Pulmonary artery endothelial cell (primary cell): ENCODE results near the gene PCNX3. TPM values are rescaled to one million over a fixed set of nuclear protein-coding genes. Genes with fewer than 3 reads are reported as not detected.

ENCODE experiments used
- DNase-seq: peaks from one replicate; pipeline ENCODE4 v3.0.0-alpha.2; 2011; ENCODE audit warnings: low read depth, low spot score
- total RNA-seq: library from RNA; depleted of rRNA; stranded (reverse); fragments of >200 nt; gene quantifications from 2 replicates; pipeline ENCODE4 v1.2.3, GENCODE V29; 2014

PCNX3 gene
- total RNA-seq, 1 donor from 2014 or later = 14.3 TPM

GRCh38 chr11:65639623-65640482 lies 24.3 kb downstream of the PCNX3 start:
- DNase-seq = no peak

GRCh38 chr11:65640483-65641296 lies 25.1 kb downstream of the PCNX3 start:
- DNase-seq = no peak

DNA sequence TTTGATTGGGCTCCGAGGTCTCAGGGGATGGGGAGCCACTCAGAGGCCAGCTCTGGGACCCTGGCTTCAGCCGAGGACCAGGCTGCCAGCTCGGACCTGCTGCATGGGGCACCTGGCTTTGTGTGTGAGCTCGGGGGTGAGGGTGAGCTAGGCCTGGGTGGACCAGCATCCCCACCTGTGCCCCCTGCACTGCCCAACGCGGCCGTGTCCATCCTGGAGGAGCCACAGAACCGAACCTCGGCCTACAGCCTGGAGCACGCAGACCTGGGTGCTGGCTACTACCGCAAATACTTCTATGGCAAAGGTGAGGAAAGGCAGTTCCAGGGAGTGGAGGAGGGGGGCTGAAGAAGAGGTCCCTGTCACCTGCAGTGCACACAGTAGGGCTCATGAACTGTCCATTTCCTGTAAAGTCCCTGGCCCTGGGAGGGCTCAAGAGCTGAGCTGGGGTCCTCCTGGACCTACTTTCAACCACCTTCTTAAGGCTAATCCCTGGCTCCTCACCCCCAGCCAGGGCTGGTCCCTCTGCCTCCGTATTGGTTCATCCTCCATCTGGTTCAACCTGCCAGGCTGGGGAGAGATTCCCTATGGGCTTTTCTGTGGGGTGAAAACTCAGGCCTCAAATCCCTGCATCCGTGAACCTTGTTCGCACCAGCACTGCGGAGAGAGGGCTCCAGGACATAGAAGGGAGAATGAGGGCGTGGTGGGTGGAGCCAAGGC lies 25.9 kb downstream of the PCNX3 start:
- no peak for DNase-seq

GRCh38 chr11:65642014-65642671 lies 26.6 kb downstream of the PCNX3 start:
- DNase-seq = no peak

GRCh38 chr11:65643971-65644370 lies 28.4 kb downstream of the PCNX3 start:
- no peak for DNase-seq

GRCh38 chr11:65644837-65645236 lies 29.3 kb downstream of the PCNX3 start:
- no peak for DNase-seq

DNA sequence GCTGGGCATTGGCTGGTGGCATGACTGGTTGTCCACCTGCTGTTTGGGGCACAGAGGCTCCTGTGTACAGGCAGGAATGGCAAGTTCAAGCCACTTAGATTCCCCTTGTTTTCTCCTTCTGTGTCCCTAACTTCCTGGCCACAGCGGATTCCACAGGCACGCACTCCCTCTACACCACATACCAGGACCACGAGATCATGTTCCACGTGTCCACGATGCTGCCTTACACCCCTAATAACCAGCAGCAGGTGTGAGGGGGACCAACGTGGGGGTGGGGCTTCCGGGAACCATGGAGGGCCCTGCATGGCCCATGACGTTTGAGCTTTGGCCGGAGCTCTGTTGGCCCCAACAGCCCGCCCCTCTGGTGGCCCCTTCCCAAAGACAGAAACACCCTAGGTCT lies 30.1 kb downstream of the PCNX3 start:
- DNase-seq = no peak

DNA sequence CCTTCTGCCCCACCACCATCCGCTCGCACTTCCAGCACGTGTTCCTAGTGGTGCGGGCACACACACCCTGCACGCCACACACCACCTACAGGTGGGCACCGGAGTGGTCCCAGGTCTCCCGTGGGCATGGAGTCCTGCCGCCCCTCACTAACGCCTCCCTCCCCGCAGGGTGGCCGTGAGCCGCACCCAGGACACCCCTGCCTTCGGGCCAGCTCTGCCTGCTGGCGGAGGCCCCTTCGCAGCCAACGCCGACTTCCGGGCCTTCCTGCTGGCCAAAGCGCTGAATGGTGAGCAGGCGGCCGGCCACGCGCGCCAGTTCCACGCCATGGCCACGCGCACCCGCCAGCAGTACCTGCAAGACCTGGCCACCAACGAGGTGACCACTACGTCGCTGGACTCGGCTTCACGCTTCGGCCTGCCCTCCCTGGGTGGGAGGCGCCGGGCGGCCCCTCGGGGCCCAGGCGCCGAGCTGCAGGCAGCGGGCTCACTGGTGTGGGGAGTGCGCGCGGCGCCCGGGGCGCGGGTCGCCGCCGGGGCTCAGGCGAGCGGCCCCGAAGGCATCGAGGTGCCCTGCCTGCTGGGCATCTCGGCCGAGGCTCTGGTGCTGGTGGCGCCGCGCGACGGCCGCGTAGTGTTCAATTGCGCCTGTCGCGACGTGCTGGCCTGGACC lies 30.8 kb downstream of the PCNX3 start:
- no peak for DNase-seq

DNA sequence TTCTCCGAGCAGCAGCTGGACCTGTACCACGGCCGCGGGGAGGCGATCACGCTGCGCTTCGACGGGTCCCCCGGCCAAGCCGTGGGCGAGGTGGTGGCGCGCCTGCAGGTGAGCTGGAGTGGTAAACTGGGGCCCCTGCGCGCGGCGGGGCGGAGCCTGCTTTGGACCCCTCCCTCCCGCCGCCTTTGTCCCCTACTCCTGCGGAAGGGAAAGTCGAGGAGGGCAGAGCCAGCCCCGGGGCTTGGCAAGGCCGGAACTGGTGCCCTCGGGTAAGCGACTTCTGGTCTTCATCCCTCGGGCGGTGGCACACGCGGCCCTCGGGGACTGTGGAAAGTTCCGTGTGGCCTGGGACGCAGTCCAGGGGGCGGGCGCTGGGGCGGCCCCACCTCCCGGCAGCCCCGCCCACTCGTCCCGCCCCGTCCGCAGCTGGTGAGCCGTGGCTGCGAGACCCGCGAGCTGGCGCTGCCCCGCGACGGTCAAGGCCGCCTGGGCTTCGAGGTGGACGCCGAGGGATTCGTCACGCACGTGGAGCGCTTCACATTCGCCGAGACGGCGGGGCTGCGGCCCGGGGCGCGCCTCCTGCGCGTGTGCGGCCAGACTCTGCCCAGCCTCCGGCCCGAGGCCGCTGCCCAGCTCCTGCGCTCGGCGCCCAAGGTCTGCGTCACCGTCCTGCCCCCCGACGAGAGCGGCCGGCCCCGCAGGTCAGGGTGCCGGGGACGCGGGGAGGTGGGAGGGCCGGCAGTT lies 31.6 kb downstream of the PCNX3 start:
- DNase-seq = no peak

DNA sequence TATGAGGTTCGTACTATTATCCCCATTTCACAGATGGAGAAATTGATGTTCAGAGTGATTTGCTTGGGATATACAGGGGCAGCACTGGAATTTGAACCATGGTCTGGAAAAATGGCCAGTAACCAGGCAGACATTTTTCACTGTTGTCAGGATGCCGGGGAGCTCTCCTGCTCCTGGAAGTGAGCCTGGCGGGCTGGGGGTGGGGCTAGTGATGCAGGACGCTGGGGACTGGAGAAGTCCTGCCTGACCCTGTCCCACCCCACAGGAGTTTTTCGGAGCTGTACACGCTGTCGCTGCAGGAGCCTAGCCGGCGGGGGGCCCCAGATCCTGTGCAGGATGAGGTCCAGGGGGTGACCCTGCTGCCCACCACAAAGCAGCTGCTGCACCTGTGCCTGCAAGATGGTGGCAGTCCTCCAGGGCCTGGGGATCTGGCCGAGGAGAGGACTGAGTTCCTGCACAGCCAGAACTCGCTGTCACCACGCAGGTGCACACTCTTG lies 33.5 kb downstream of the PCNX3 start:
- no peak for DNase-seq

- no peak for DNase-seq
These were observed 34.3 kb downstream of the PCNX3 start for GRCh38 chr11:65649656-65650546.

DNA sequence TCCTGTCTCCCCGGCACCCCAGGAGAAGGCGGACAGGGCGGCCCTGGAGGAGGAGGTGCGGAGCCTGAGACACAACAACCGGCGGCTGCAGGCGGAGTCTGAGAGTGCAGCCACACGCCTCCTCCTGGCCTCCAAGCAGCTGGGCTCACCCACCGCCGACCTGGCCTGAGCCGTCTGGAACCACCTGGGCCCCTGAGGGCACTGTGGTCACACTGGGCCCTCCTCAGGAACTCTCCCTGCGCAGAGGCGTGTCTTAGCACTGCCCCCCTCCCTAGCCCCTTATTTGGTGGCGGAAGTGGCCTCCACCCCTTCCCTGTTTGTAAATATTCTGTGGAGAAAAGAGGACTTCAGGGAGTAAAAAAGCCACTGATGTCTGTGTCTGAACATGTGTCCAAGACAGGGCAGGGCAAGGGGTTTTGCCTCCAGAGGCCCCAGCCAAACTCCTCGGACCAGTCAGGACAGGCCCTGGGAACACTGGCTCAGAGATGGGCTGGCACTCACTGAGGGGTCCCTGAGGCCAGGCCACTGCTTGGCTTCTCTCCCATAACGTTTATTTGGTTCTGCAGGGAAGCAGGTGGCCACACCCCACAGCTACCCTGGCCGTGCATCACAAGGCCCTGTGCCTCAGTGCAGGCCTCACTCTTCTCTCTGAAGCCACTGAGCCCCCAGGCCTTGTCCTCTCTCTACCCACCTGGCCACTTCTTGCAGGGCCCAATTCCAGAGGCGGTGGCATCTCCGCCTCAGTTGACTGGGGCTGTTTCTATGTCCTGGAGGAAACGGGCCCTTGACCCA lies 35.2 kb downstream of the PCNX3 start:
- DNase-seq = no peak

GRCh38 chr11:65651339-65651588 lies 35.7 kb downstream of the PCNX3 start:
- DNase-seq = no peak

DNA sequence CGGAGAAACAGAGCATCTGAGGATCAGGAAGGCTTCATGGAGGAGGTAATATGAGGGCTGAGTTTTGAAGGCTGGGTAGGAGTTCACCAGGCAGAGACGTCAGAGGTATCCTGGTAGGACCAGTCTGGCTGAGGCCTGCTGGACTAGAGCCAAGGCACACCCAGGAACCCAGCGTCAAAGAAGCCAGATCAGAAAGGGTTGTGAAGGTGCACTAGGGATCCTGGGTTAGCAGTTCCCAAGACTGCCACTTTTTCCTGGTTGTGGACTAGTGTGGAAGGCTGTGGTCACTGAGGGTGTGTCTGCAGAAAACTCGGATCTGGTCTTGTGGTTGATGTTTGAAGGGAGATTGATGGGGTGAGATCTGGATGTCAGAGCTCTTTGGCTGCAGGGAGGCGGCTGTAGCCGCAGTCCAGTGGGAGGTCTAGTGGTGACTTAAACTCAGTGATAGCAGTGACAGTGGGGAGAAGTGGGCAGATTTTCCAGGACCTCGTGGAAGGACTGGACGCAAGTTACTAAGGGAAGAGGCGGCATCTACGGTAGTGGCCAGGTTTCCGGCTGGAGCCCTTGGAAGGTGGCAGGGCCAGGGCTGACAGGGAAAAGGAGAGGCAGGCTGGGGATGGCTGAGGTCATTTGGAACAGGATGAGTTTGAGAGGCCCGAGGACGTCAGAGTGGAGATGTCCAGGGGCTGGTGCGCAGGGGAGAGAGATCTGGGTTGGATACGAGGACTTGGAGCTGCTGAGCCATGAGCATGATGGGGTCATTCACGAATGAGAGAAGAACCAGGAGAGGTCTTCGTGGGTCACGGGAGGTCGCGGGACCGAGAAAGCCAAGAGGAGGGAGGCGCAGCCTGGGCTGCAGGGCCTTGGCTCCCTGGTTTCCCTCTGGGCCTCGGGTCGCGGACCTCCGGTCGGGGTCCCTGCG lies 36.3 kb downstream of the PCNX3 start:
- DNase-seq = no peak

GRCh38 chr11:65652511-65653228 lies 37.1 kb downstream of the PCNX3 start:
- DNase-seq = peak; percentile 74
